GM18868 (cell line): ENCODE results near the gene ANKRD42.

ENCODE experiments used
- ATAC-seq: cut with Tn5 transposase; IDR thresholded peaks from one replicate; pipeline ENCODE4 v1.9.1; 2021; ENCODE audit warnings: mild to moderate bottlenecking, moderate library complexity; ENCODE audit not compliant: unreplicated experiment

The ANKRD42 gene

GRCh38 chr11:83285151-83285770, 91.7 kb downstream of the ANKRD42 start:
- ATAC-seq: peak; percentile 37

DNA sequence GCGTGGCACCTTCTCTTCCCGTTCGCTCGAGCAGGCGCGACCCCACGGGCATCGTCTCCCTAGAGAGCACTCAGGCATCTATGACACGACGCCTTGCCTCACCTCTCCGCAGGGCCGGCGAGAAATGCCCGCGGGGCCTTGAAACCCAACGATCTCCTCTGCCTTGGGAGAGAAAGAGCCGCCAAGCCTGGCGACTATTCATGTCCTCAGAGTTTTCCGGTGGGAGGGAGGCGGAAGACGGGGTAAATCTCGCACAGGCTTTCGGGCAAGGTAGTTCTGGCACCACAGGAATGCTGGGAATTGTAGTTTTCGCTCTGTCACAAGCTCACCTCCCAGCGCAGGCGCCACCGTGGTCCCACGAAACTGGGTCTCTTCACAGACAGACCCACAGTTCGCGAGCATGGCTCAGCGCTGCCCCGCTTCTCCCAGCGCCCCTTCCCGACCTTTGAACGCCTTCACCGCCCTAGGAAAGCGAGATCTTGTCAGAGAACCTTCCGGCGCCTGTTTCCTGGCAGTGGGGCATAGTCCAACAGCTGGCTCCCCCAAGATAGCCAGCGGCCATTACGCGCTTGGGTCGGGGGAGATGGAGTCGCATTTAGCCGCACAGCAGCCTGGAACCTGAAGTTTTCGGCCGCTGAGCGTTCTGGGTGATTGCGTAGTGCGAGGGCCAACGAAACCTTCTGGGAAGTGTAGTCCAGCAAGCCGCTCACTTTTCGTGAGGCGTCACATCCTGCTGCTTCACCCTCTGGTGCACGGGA, 92.4 kb downstream of the ANKRD42 start, which contains the start of gene CCDC90B:
TSS of gene CCDC90B (minus strand) at position 597 of the 758 bp plus-strand sequence. CDS start at position 202, 395 bp downstream.
- peak; percentile 88 for ATAC-seq

DNA sequence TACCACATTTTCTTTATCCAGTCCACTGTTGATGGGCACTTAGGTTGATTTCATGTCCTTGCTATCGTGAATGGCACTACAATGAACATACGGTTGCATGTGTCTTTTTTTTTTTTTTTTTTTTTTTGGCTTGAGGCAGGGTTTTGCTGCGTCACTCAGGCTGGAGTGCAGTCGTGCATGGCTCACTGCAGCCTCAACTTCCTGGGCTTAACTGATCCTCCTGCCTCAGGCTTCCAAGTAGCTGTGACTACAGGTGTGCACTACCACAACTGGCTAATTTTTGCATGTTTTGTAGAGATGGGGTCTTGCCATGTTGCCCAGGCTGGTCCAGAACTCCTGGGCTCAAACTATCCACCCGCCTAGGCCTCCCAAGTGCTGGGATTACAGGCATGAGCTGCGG, 94.1 kb downstream of the ANKRD42 start:
- ATAC-seq: no peak

GRCh38 chr11:83292709-83293456, 99.4 kb downstream of the ANKRD42 start:
- peak; percentile 81 for ATAC-seq

DNA sequence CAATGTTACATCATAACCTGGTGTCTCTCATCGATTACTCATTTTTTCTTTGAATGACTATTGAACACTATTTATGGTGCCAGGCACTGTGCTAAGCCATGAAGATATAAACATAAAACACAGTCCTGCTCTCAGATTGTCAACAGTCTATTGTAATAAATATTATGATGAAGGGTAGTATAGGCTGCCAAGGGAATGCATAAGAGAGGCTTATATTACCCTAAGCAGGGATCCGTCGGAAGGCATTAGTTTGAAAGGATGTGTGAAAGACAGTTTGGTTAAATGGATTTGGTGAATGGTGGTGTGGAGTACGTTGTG, 99.9 kb downstream of the ANKRD42 start:
- ATAC-seq: no peak

DNA sequence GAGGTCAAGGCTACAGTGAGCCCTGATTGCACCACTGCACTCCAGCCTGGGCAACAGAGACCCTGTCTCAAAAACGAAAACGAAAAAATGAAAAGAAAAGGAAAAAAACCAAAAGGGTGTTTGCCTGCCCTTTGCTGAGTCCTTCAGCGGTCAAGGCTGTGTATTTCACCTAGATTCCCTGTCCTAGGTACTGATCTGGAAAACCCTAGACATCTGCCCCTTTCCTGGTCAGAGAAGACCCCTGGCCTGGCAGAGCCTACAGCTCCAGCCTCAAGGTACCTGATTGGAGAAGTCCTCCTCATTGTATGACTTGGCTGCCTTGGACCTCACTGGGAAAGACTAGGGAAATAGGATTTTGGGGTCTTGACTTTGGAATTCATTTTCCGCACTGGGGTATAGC, 100.7 kb downstream of the ANKRD42 start:
- ATAC-seq: no peak
